Stimulated activated CD4-positive, alpha-beta T cell treated with anti-CD3 and anti-CD28 coated beads, Interleukin-4, amount 100 ng/mL, for 48 hours (primary cell): ENCODE results near the gene CEP131.

Experiments used
- DNase-seq, 2 donors: peaks; one replicate each; pipeline ENCODE4 v3.0.0-alpha.2; 2020; ENCODE audit warnings: low read depth in 2 of 2

Gene CEP131

DNA sequence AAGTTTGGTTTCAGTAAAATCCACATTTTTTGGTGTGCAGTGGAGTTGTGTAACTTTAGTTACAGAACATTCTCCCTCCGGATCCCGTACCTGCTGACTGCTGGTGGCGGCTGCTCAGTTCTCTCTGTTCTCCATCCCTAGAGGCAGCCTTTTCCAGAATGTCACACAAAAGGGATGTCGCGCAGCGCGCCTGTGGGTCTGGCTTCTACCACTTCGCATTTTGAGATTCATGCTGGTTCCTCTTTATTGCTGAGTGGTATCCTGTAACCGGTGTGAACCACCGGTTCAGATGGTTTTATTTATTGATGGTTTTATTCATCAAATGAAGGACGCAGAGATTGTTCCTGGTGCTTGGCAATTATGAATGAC, 981 bp upstream of the CEP131 start:
- no peak for DNase-seq

- no peak for DNase-seq
Observed at GRCh38 chr17:81222620-81222905, 202 bp downstream of the CEP131 start.

DNA sequence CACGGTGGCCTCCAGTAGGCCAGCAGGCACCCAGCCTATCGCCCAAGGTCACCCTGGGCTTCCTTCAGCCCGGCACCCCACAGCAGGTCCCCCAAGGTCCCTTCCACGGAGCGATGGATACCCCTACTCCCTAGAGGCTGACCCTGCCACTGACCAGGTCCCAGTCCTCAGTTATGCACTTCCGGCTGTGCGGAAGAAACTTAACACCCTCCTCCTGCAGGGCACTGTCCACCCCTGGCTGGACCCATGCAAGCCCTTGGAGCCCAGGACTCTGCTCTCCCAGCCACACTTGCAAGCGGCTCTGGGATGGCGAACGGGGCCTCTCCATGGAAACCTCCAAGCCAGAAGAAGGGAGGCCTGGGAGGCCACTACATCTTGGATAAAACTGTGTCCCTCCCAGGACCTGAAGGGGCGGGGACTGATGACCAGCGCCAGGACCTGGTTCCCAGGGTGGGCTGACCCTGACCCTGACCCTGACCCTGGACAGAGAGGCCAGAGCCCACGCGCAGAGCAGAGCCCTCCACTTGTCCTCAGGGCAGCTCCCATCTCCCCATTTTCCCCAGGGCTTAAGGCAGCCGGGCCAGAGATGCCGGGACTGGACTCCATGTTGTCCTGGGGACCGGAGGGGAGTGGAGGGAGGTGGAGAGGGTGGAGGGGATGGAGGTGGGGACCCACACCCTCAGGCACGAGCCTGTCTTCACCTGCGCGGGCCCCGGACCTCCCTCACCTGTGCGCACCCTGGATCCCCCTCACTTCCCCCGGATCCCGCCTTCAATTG, 734 bp downstream of the CEP131 start:
- DNase-seq = no peak

- no peak for DNase-seq
Observed at GRCh38 chr17:81221371-81221841, 1.4 kb downstream of the CEP131 start.

- DNase-seq = no peak
Observed at GRCh38 chr17:81219476-81220180, 3.1 kb downstream of the CEP131 start.

- DNase-seq = no peak
Observed at GRCh38 chr17:81218991-81219390, 3.8 kb downstream of the CEP131 start.

DNA sequence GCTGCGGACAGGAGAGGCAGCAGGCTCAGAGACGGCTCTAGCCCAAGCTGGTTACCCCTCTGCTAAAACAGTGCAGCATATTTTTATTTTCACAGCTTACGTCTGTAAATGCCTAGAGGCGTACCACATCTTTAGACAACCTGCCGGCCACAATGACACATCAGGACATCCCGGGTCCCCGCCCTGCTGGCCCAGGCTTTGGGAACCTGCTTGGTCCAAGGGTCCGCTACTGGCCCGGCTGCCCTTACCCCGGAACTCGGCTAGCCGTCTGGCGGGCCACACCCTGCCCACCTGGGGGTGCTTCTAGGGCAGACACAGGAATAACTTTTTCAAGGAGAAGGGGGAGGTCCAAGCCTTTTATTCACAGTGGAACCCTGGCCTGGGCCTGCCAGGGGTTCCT, 4.3 kb downstream of the CEP131 start:
- DNase-seq = no peak

DNA sequence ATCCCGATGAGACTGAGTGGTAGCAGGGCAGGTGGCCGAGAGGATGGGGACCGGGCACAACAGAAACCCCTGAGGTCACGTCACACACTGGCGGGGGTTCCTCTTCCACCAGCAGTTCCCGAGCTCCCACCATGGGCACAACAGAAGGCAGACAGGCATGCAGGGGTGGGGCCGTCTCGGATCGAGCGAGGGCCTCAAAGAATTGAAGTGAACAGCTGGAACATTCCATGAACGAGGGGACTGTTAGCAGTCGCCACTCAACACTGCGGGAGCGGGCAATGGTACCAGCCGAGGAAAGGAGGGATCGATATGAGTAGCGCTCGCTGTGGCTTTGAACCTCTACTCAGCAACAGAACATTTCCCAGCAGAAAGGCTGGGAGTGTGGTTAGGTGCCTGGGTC, 5.3 kb downstream of the CEP131 start:
- DNase-seq = no peak

DNA sequence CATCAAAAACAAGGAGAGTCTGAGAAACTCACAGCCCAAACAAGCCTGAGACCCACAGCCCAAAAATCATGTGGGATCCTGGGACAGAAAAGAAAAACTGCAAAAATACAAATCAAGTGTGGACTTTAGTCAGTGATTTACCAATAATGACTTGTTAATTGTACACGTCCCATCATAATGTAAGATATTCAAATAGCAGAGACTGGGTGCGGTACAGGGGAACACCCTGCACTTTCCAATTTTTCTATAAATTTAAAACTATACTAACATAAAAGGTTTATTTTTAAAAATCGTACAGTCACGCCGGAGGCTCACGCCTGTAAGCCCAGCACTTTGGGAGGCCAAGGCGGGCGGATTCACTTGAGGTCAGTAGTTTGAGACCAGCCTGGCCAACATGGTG, 8.8 kb downstream of the CEP131 start:
- DNase-seq = no peak

DNA sequence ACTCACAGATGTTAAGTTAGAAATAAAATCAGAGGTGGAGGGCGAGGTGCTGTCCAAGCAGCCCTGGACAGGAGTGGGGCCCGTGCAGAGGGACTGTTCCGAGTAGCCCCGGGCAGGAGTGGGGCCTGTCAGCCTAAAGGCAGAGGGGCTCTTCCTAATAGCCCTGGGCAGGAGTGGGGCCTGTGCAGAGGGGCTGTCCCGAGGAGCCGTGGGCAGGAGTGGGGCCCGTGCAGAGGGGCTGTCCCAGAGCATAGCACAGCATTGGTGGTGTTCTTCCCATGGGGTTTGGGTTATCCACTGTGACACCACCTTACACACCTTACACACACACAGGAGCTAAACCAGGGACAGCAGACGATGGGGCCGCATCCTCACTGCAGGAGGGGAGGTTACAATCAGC, 10.4 kb downstream of the CEP131 start:
- DNase-seq = no peak

GRCh38 chr17:81210868-81211267, 11.9 kb downstream of the CEP131 start:
- no peak for DNase-seq

DNA sequence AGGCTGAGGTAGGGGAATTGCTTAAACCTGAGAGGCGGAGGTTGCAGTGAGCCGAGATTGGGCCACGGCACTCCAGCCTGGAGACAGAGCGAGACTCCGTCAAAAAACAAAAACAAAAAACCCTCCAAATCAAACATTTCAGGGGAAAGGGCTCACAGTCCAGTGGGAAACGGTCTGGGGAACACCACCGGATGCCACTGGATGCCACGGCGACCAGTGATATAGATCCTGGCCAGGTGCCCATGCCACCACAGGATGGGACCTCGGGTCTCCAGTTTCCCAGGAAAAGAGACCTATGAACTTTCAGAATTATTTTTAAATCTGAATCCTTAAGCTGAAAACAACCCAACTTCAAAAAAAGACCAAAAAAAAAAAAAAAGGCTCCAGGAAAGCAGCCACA, 12.3 kb downstream of the CEP131 start:
- no peak for DNase-seq

GRCh38 chr17:81209141-81209540, 13.6 kb downstream of the CEP131 start:
- DNase-seq = no peak

DNA sequence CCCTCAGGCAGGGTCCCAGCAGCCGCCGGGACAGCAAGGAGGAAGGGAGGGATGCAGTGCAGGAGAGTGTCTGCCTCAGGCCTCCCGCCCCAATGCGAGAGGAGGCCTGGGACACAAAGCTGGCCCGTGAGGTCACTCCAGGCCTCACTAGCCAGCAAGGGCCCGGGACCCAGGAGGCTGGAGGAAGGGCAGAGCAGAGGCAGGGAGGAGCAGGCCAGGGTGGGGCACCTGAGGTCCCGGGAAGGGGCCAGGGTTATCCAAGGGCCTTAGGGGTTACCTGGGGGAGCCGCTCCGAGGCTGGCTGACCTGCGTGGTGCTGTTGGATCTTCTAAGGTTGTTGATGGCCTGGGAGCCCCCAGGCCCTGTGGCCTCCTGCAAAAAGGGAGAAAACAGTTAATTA, 14.1 kb downstream of the CEP131 start:
- DNase-seq = no peak

DNA sequence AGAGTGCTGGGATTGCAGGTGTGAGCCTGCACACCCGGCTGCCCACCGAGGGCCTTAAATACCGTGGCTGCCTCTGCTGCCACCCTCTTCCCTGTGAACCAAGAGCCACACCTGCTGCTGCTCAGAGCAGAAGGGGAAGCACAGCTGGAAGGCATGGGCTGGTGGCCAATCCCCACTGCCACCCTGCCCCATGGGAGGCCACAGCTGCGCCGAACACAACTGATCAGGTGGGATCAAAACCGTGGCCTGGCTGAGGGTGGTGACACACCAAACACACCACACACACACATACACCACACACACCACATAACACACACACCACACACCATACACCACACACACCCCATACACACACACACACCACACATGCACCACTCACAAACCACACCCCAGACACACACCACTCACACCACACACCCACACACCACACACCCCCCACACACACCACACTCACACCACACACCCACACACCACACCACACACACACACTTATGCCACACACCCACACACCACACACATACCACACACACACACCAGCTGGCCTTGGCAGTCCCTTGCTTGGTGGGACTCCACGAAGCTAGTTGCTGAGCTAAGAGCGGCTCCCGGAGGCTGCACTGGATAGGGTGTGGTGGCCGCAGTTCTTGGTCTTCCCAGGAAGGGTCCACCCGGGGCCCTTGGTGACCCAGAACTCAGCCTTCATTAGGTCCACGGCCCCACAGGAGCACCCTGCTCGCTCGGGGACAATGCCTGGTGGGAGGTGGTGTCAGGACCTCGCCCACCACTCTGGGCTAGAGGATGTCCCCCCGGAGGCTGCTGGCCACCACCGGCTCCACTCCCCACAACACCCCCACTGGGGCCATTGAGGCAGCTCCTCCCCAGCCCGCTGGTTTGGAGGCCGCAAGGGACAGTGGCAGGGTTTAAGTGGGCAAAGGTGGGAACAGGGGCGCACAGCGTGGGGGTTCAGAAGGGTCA, 14.9 kb downstream of the CEP131 start:
- DNase-seq = no peak

DNA sequence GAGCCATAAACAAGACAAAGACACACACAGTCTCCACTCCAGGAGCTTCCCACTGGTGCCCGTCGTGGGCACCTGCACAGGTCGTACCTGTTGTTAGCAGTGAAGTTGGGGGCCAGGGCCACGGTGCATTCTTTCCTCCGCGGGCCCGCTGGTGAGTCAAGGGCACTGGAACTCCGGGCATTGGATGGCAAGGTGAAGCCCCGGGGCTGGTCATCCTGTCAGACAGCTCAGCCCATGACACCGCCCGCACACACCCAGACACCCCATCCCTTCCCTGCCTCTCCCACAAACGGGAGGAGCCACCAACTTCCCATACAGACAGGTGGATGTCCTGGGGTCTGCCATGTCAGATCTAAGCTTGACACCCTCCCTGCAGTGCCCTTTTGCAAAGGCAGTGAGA, 16.1 kb downstream of the CEP131 start:
- no peak for DNase-seq

- no peak for DNase-seq
Observed at GRCh38 chr17:81206166-81206565, 16.6 kb downstream of the CEP131 start.

- no peak for DNase-seq
Observed at GRCh38 chr17:81204578-81204977, 18.2 kb downstream of the CEP131 start.

GRCh38 chr17:81203136-81203535, 19.6 kb downstream of the CEP131 start:
- no peak for DNase-seq

DNA sequence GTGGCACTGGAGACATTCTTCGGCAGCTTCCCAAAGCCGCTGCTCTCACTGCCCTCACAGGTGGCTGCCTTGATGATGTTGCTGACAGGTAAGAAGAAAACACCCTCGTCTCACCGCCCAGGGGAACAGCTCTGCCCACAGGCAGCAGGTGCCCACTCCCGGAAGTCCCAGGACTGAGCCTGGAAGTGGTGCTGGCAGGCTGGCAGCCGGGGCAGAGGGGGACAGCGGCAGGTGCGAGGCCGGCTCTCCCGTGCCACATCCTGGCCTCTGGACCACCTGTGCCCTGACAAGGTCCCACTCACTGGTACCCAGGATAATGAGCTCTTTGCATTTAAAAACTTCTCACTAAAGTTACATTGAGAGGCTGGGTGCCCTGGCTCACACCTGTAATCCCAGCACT, 20.4 kb downstream of the CEP131 start:
- DNase-seq = no peak

GRCh38 chr17:81200695-81201580, 21.8 kb downstream of the CEP131 start:
- DNase-seq = peak in 1 of 2 donors; percentile 15
